Activated CD4-positive, alpha-beta T cell treated with anti-CD3 and anti-CD28 coated beads for 4 hours (primary cell): ENCODE measurements around the gene COX18.
A peak's percentile ranks its signal among the peaks of the same experiment; 100 is the strongest.

ENCODE experiments used
- DNase-seq, 2 donors: peaks; one replicate each; pipeline ENCODE4 v3.0.0-alpha.2; 2020

COX18 gene

GRCh38 chr4:73069338-73070073 lies at the start of gene COX18:
TSS of gene COX18 (minus strand) at chr4:73069716. CDS start at chr4:73069649, 67 bp downstream.
- peak; percentile 93 to 95 for DNase-seq

GRCh38 chr4:73109493-73109892 lies 40.0 kb upstream of the COX18 start:
- DNase-seq: no peak

- no peak for DNase-seq
Measured at GRCh38 chr4:73104695-73105094, 35.2 kb upstream of the COX18 start.

GRCh38 chr4:73103799-73104503 lies 34.4 kb upstream of the COX18 start:
- DNase-seq: no peak

GRCh38 chr4:73099143-73099542 lies 29.6 kb upstream of the COX18 start:
- DNase-seq: no peak

GRCh38 chr4:73098713-73099112 lies 29.2 kb upstream of the COX18 start:
- DNase-seq: no peak

- no peak for DNase-seq
Measured at GRCh38 chr4:73098016-73098415, 28.5 kb upstream of the COX18 start.

GRCh38 chr4:73092868-73093267 lies 23.4 kb upstream of the COX18 start:
- no peak for DNase-seq

- DNase-seq: no peak
Measured at GRCh38 chr4:73090738-73091137, 21.2 kb upstream of the COX18 start.

GRCh38 chr4:73087871-73088270 lies 18.4 kb upstream of the COX18 start:
- no peak for DNase-seq

GRCh38 chr4:73086095-73086868 lies 16.8 kb upstream of the COX18 start:
- DNase-seq: no peak

GRCh38 chr4:73080789-73081188 lies 11.3 kb upstream of the COX18 start:
- no peak for DNase-seq

GRCh38 chr4:73075832-73076231 lies 6.3 kb upstream of the COX18 start:
- no peak for DNase-seq

- no peak for DNase-seq
Measured at GRCh38 chr4:73070074-73070390, 516 bp upstream of the COX18 start.

- peak in 1 of 2 donors; percentile 23 for DNase-seq
Measured at GRCh38 chr4:73068491-73069337, 802 bp downstream of the COX18 start.

- peak in 1 of 2 donors; percentile 12 for DNase-seq
Measured at GRCh38 chr4:73067971-73068394, 1.5 kb downstream of the COX18 start.

- DNase-seq: peak in 1 of 2 donors; percentile 16
Measured at GRCh38 chr4:73066928-73067327, 2.6 kb downstream of the COX18 start.

GRCh38 chr4:73066445-73066844 lies 3.1 kb downstream of the COX18 start:
- no peak for DNase-seq

- DNase-seq: no peak
Measured at GRCh38 chr4:73064536-73064935, 5.0 kb downstream of the COX18 start.

GRCh38 chr4:73055241-73055897 lies 14.1 kb downstream of the COX18 start:
- no peak for DNase-seq

GRCh38 chr4:73053974-73054480 lies 15.5 kb downstream of the COX18 start:
- no peak for DNase-seq

- no peak for DNase-seq
Measured at GRCh38 chr4:73053076-73053475, 16.4 kb downstream of the COX18 start.
